Lung (tissue), 12 donors: Measurements from ENCODE around the gene RRP1. TPM values are rescaled to one million over a fixed set of nuclear protein-coding genes. Genes with fewer than 3 reads are reported as not detected.

ENCODE experiments used
- ATAC-seq: fragments of 200-7000 bp; cut with Tn5 transposase; one replicate; pipeline ENCODE4 v1.9.1; 2020; ENCODE audit warnings: moderate number of reproducible peaks; ENCODE audit not compliant: insufficient read depth, low FRiP score
- DNase-seq, 3 donors: peaks; one replicate each; pipeline ENCODE4 v3.0.0-alpha.2; 2013 to 2017
- H3K27ac ChIP-seq, 2 donors: one replicate each; pipeline ENCODE4 v1.5.1; 2013; ENCODE audit warnings: mild to moderate bottlenecking in 2 of 2, moderate library complexity in 2 of 2, control low read depth in 1 of 2, inconsistent platforms in 1 of 2, low read depth in 1 of 2, low read length in 1 of 2
- H3K27me3 ChIP-seq, 3 donors: one replicate each; pipeline ENCODE4 v1.5.1; 2013; ENCODE audit warnings: low read length in 2 of 3; ENCODE audit not compliant: control insufficient read depth in 3 of 3, insufficient read depth in 3 of 3
- H3K36me3 ChIP-seq, 4 donors: one replicate each; pipeline ENCODE4 v1.5.1; 2013; ENCODE audit warnings: low read length in 4 of 4, mild to moderate bottlenecking in 1 of 4, moderate library complexity in 1 of 4; ENCODE audit not compliant: control insufficient read depth in 4 of 4, insufficient read depth in 4 of 4
- H3K4me1 ChIP-seq, 5 donors: one replicate each; pipeline ENCODE4 v1.5.1; 2013; ENCODE audit warnings: low read length in 5 of 5, mild to moderate bottlenecking in 2 of 5, moderate library complexity in 1 of 5; ENCODE audit not compliant: control insufficient read depth in 5 of 5, insufficient read depth in 5 of 5
- H3K4me3 ChIP-seq: one replicate; pipeline ENCODE4 v1.5.1; 2013; ENCODE audit warnings: mild to moderate bottlenecking, control low read depth, moderate library complexity
- H3K9ac ChIP-seq, 2 donors: one replicate each; pipeline ENCODE4 v1.5.1; 2013; ENCODE audit warnings: low read length in 2 of 2, control low read depth in 1 of 2; ENCODE audit not compliant: insufficient read depth in 1 of 2
- H3K9me3 ChIP-seq, 4 donors: one replicate each; pipeline ENCODE4 v1.5.1; 2013; ENCODE audit warnings: low read length in 3 of 4, mild to moderate bottlenecking in 1 of 4, moderate library complexity in 1 of 4; ENCODE audit not compliant: control insufficient read depth in 4 of 4, insufficient read depth in 3 of 4
- WGBS, 2 donors: extraction: QIAGEN DNeasy Blood & Tissue Kit; methylation state at CpG; one replicate each; pipeline ENCODE4 v1.1.7; 2013; 5-methylcytosine and 5-hydroxymethylcytosine counted together
- polyA plus RNA-seq, 2 donors: library from polyadenylated mRNA; stranded (reverse); fragments of 200-250 nt; gene quantifications; one replicate each; pipeline ENCODE4 v1.2.1, GENCODE V29; 2013
- total RNA-seq, 2 donors: library from RNA; depleted of rRNA in 1 of 2; stranded (reverse); fragments of >200 nt in 1 of 2; gene quantifications; one replicate each; pipeline ENCODE4 v1.2.1, GENCODE V29; 2014 to 2021
- TF ChIP-seq, protein P1 (sequence below): IDR thresholded peaks from 2 replicates; pipeline ENCODE4 v1.5.1; 2012; ENCODE audit warnings: mild to moderate bottlenecking; ENCODE audit errors: control extremely low read depth, extremely low read depth
- donor health status: control.
- donor health status: control.
- donor health status: Bipolar disorder and iron deficiency.
- donor health status: healthy.
- donor health status: DM: yes; HTN: yes; CAD: no.

RRP1 gene
- total and polyA plus RNA-seq, 4 donors: 15.8 to 26.7 (median 19.5) TPM

DNA sequence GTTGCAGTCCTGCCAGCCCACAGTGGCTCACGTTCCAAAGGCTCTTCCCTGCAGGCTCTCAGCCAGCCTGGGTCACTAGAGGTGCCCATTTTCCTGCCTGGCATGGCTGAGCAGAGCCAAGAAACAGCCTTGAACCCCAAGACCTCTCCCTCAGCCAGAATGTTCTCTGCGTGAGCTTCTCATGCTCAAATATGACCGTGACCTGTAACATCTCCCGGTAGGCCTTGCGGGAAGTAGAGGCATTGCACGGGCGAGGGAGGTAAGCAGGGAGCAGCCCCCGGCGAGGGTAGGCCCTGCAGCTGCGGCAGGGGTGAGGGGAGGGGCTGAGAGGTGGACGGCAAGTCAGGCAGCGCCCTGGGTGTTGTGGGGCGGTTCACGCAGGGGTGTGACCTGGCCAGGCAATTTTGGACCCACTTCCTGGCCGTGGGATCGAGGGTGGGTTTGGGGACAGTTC is 20.0 kb downstream of the RRP1 start:
- no peak overlapping the region for H3K9ac ChIP-seq

DNA sequence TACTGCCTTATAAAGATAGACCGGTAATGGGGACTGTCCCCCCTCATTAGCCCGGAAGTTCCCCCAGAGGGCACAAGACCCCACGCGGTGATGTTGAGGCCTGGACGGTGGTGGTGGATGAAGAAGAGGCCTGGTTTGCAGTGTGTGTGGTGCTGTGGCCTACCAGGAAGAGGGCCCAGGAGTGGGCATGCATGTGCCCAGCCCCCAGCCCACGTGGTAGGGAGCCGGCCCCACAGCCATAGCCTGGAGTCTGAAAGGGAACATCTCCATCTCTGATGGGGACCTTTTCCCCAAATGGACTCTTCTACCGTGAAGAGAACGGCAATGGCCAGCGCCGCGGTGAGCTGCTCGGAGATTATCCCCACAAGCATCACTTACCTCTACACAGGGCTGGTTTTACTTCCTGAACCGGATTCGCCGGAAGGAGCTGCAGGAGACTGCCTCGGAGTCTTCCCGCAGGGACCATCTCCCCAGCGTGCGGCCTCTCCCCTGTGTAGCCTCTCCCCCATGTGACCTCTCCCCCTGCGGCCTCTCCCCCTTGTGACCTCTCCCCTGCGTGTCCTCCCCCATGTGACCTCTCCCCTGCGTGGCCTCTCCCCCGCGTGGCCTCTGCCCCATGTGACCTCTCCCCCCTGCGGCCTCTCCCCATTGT is 20.6 kb downstream of the RRP1 start:
- Histone ChIP-seq H3K9me3 (no peaks in the 10 kb centered on the region), H3K27ac (no peak overlapping the region), H3K9ac (no peak overlapping the region), H3K36me3 (peaks cover 0 to 6% (median 0%) of the 10 kb centered on the region in 4 donors), H3K27me3 (no peaks in the 10 kb centered on the region), H3K4me3 (no peak overlapping the region), H3K4me1 (peaks cover 0 to 14% (median 6%) of the 10 kb centered on the region in 5 donors)
- TF ChIP-seq, protein P1, sequence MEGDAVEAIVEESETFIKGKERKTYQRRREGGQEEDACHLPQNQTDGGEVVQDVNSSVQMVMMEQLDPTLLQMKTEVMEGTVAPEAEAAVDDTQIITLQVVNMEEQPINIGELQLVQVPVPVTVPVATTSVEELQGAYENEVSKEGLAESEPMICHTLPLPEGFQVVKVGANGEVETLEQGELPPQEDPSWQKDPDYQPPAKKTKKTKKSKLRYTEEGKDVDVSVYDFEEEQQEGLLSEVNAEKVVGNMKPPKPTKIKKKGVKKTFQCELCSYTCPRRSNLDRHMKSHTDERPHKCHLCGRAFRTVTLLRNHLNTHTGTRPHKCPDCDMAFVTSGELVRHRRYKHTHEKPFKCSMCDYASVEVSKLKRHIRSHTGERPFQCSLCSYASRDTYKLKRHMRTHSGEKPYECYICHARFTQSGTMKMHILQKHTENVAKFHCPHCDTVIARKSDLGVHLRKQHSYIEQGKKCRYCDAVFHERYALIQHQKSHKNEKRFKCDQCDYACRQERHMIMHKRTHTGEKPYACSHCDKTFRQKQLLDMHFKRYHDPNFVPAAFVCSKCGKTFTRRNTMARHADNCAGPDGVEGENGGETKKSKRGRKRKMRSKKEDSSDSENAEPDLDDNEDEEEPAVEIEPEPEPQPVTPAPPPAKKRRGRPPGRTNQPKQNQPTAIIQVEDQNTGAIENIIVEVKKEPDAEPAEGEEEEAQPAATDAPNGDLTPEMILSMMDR: no peak
- DNase-seq (no peak), ATAC-seq (no peak)
- 72 to 81% methylated on average over 24 to 26 of the region's 26 CpGs for WGBS, 2 donors

More for the DNA sequence above, 20.0 kb downstream of the RRP1 start:
- WGBS, 2 donors: 89 to 90% methylated on average over 16 of the region's 16 CpGs
- no peak overlapping the region for H3K4me3 ChIP-seq
- H3K27me3 ChIP-seq: no peaks in the 10 kb centered on the region
- peaks cover 0 to 14% (median 6%) of the 10 kb centered on the region in 5 donors for H3K4me1 ChIP-seq
- H3K36me3 ChIP-seq: peaks cover 0 to 8% (median 1%) of the 10 kb centered on the region in 4 donors
- H3K27ac ChIP-seq: no peak overlapping the region
- H3K9me3 ChIP-seq: no peaks in the 10 kb centered on the region
- no peak for ATAC-seq
- DNase-seq: no peak
- TF ChIP-seq, protein P1: no peak

DNA sequence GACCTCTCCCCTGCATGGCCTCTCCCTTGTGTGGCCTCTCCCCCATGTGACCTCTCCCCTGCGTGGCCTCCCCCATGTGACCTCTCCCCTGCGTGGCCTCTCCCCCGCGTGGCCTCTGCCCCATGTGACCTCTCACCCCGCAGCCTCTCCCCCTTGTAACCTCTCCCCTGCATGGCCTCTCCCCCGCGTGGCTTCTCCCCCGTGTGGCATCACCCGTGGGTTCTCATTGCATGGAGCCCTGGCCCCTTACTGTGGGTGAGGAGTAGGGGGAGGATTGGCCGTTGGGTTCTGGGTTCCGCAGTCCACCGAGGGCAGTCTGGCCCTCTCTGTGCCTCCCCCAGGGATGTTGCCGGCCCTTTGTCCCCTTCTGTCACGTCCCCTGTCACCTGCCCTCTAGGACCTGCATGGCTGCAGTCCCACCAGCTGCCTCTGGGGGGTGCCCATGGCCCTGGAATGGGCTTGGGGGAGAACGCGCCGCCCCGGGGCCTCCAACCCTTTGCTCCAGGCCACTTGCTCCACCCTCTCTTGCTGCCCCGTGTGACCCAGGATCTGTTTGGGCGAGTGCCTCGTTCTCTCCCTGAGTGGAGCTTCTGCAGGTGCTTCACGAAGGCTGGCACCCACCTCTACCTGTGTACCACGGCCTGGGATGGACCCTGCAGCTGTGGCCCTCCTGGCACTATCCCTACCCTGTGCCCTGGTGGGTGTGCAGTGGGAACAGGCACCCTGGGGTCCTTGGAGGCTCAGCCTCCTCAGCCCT is 21.3 kb downstream of the RRP1 start:
- peak; percentile 90 for ATAC-seq
- H3K9ac ChIP-seq: no peak overlapping the region

More for the DNA sequence above, 21.3 kb downstream of the RRP1 start:
- Histone ChIP-seq H3K9me3 (no peaks in the 10 kb centered on the region), H3K4me1 (peaks cover 0 to 14% (median 6%) of the 10 kb centered on the region in 5 donors), H3K36me3 (peaks cover 0 to 6% (median 0%) of the 10 kb centered on the region in 4 donors), H3K27me3 (no peaks in the 10 kb centered on the region), H3K27ac (no peak overlapping the region), H3K4me3 (no peak overlapping the region)
- TF ChIP-seq, protein P1: peak; percentile 79
- 17 to 20% methylated on average over 21 to 23 of the region's 23 CpGs for WGBS, 2 donors
- DNase-seq: peak; percentile 58 to 80 (median 62)
